ENCODE data around the gene SMIM5. TPM values are rescaled to one million over a fixed set of nuclear protein-coding genes. Genes with fewer than 3 reads are reported as not detected.

Gene SMIM5
- total and polyA plus RNA-seq, 3 experiments from 2014 or later: 0.13 to 0.20 TPM; not detected in 1

DNA sequence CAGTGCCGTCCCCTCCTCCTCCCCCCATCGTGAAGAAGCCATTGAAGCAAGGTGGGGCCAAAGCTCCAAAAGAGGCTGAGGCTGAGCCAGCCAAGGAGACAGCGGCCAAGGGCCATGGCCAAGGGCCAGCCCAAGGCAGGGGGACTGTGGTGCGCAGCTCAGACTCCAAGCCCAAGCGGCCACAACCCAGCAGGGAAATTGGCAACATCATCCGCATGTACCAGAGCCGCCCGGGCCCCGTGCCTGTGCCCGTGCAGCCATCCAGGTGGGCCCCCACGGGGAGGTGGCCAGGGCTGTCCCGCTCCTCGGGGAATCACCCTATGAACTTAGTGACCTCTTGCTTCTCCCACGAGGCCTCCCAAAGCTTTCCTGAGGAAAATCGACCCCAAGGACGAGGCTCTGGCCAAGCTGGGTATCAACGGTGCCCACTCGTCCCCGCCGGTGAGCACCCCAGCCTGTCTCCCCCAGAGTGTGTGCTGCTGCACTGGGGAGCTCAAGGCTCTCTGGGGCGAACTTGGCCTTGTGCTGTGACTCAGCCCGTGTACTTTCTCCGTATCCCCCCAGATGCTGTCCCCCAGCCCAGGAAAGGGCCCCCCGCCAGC, 16.6 kb upstream of the SMIM5 start:
- no peaks in the 10 kb centered on the region for H3K27me3 ChIP-seq (ENCODE audit: insufficient read depth, low read length, poor library complexity, severe bottlenecking)
- DNase-seq: no peak
- no peak overlapping the region for H3K27ac ChIP-seq (ENCODE audit: low read depth, low read length)
- H3K4me1 Mint-ChIP-seq: no peaks in the 10 kb centered on the region
- no peaks in the 10 kb centered on the region for H3K9me3 ChIP-seq (ENCODE audit: low read length)
- H3K4me1 ChIP-seq (ENCODE audit: insufficient read depth, low read length): no peaks in the 10 kb centered on the region
- ChIA-PET CTCF (interaction anchor here (0.7 to 1.7 kb wide), 4 partner anchors 9 to 133 kb away, joined by 3 to 7 read pairs (median 5); partner anchors contain the start of gene SMIM5), POLR2A (no interaction called here)
- H3K9me3 Mint-ChIP-seq: no peaks in the 10 kb centered on the region
- H3K27me3 Mint-ChIP-seq: no peaks in the 10 kb centered on the region
- H3K4me3 Mint-ChIP-seq: no peak overlapping the region
- H3K36me3 Mint-ChIP-seq: peaks cover 0 to 11% (median 0%) of the 10 kb centered on the region in 3 donors
- H3K27ac Mint-ChIP-seq: no peak overlapping the region
- H3K36me3 ChIP-seq (ENCODE audit: insufficient read depth, low read length): no peaks in the 10 kb centered on the region
- no peak overlapping the region for H3K4me3 ChIP-seq (ENCODE audit: low read length)

- Histone ChIP-seq H3K9me3 (ENCODE audit: low read length) (no peaks in the 10 kb centered on the region), H3K4me1 (ENCODE audit: insufficient read depth, low read length) (no peaks in the 10 kb centered on the region), H3K4me3 (ENCODE audit: low read length) (no peak overlapping the region), H3K36me3 (ENCODE audit: insufficient read depth, low read length) (no peaks in the 10 kb centered on the region), H3K27ac (ENCODE audit: low read depth, low read length) (no peak overlapping the region), H3K27me3 (ENCODE audit: insufficient read depth, low read length, poor library complexity, severe bottlenecking) (no peaks in the 10 kb centered on the region)
- H3K4me3 Mint-ChIP-seq: no peak overlapping the region
- no peaks in the 10 kb centered on the region for H3K4me1 Mint-ChIP-seq
- no peaks in the 10 kb centered on the region for H3K27me3 Mint-ChIP-seq
- ChIA-PET POLR2A (no interaction called here), CTCF (interaction anchor here (0.7 to 1.7 kb wide), 3 partner anchors 8 to 132 kb away, joined by 3 to 7 read pairs (median 6); partner anchors contain the start of gene SMIM5)
- no peaks in the 10 kb centered on the region for H3K9me3 Mint-ChIP-seq
- peaks cover 0 to 9% (median 2%) of the 10 kb centered on the region in 3 donors for H3K36me3 Mint-ChIP-seq
- no peak for DNase-seq
- H3K27ac Mint-ChIP-seq: no peak overlapping the region
These were observed 16.0 kb upstream of the SMIM5 start for GRCh38 chr17:75617218-75617617.

DNA sequence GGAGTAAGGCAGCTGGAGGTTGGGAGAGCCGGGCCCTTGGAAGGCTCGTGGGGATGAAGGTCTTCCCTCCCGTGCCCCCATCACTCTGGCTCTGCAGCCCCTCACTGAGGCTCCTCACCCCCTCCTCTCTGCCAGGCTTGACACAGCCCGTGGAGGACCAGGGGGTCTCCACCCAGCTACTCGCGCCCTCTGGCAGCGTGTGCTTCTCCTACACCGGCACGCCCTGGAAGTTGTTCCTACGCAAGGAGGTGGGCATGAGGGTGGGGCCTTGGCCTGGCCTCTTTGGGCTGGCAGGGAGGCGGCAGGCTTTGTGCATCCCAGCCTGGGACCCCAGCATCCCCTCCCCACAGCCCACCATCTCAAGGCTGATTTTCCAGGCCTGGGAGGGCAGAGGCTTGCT, 15.6 kb upstream of the SMIM5 start:
- no peaks in the 10 kb centered on the region for H3K4me1 Mint-ChIP-seq
- ChIA-PET CTCF (interaction anchor here (1.7 kb wide), 1 partner anchor 132 kb away, joined by 6 read pairs; no protein-coding TSS in a partner anchor), POLR2A (no interaction called here)
- H3K4me1 ChIP-seq (ENCODE audit: insufficient read depth, low read length): no peaks in the 10 kb centered on the region
- no peaks in the 10 kb centered on the region for H3K9me3 Mint-ChIP-seq
- peaks cover 0 to 12% (median 3%) of the 10 kb centered on the region in 3 donors for H3K36me3 Mint-ChIP-seq
- no peaks in the 10 kb centered on the region for H3K9me3 ChIP-seq (ENCODE audit: low read length)
- no peak overlapping the region for H3K27ac ChIP-seq (ENCODE audit: low read depth, low read length)
- H3K4me3 Mint-ChIP-seq: no peak overlapping the region
- H3K27me3 ChIP-seq (ENCODE audit: insufficient read depth, low read length, poor library complexity, severe bottlenecking): no peaks in the 10 kb centered on the region
- no peak for DNase-seq
- no peak overlapping the region for H3K27ac Mint-ChIP-seq
- no peak overlapping the region for H3K4me3 ChIP-seq (ENCODE audit: low read length)
- H3K36me3 ChIP-seq (ENCODE audit: insufficient read depth, low read length): no peaks in the 10 kb centered on the region
- H3K27me3 Mint-ChIP-seq: no peaks in the 10 kb centered on the region

DNA sequence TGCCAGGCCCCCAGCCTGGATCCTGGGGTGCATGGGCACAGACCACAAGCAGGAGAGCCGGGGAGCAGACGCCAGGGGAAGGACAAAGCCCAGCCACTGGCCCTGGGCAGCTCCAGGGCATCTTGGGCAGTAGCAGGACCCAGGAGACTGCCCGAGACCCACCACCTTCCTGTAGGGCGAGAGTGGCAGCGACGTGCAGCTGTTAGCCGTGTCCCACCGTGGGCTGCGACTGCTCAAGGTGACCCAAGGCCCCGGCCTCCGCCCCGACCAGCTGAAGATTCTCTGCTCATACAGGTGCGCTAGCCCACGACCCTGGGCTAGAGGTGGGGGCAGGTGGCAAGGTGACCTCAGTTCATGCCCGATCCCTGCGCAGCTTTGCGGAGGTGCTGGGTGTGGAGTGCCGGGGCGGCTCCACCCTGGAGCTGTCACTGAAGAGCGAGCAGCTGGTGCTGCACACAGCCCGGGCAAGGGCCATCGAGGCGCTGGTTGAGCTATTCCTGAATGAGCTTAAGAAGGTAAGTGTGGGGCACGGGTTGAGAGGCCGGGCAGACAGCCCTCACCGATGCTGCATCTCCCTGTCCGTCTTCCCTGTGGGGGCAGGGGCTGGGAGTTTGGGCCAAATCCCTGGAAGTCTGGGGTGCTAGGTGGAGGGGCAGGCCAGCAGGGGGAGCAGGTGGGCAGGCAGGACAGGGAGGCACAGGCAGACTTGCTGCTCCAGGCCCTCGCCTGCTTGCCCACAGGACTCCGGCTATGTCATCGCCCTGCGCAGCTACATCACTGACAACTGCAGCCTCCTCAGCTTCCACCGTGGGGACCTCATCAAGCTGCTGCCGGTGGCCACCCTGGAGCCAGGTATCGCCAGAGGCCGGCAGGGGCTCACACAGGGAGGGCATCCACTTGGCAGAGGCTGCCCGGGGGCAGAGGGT, 13.5 kb upstream of the SMIM5 start:
- Histone ChIP-seq H3K27me3 (ENCODE audit: insufficient read depth, low read length, poor library complexity, severe bottlenecking) (no peaks in the 10 kb centered on the region), H3K27ac (ENCODE audit: low read depth, low read length) (no peak overlapping the region), H3K36me3 (ENCODE audit: insufficient read depth, low read length) (no peaks in the 10 kb centered on the region), H3K4me3 (ENCODE audit: low read length) (no peak overlapping the region), H3K9me3 (ENCODE audit: low read length) (no peaks in the 10 kb centered on the region), H3K4me1 (ENCODE audit: insufficient read depth, low read length) (no peaks in the 10 kb centered on the region)
- H3K36me3 Mint-ChIP-seq: peaks cover 0 to 12% (median 3%) of the 10 kb centered on the region in 3 donors
- H3K9me3 Mint-ChIP-seq: no peaks in the 10 kb centered on the region
- peaks cover 0 to 2% of the 10 kb centered on the region in 2 donors for H3K27me3 Mint-ChIP-seq
- ChIA-PET CTCF (interaction anchor here (1.2 kb wide), 2 partner anchors 9 to 13 kb away, joined by 4 to 5 read pairs; partner anchors contain the start of gene SMIM5), POLR2A (no interaction called here)
- H3K4me1 Mint-ChIP-seq: no peaks in the 10 kb centered on the region
- H3K27ac Mint-ChIP-seq: peak overlapping the region in 1 of 8 donors; percentile 33
- H3K4me3 Mint-ChIP-seq: no peak overlapping the region
- no peak for DNase-seq

DNA sequence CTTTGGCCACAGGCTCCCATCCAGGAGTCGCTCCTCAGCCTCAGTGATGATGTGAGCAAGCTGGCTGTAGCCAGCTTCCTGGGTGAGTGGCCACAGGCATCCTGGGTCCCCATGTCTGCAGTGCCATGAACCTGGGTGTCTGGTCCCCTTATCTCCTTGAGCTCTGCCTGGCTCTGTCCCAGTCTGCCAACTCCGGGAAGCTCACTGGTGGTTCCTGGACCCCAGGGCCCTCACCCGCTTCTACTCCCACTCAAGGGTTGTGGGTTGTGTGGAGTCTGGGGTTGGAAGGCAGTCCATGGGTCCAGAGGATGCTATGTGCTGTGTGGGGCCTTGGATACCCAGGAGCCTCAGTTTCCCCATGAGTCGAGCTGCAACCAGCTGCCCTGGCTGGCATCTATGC, 11.7 kb upstream of the SMIM5 start:
- POLR2A ChIA-PET: no interaction called here
- peaks cover 0 to 16% (median 3%) of the 10 kb centered on the region in 3 donors for H3K36me3 Mint-ChIP-seq
- no peaks in the 10 kb centered on the region for H3K4me1 Mint-ChIP-seq
- Histone ChIP-seq H3K9me3 (ENCODE audit: low read length) (no peaks in the 10 kb centered on the region), H3K27me3 (ENCODE audit: insufficient read depth, low read length, poor library complexity, severe bottlenecking) (no peaks in the 10 kb centered on the region), H3K4me1 (ENCODE audit: insufficient read depth, low read length) (no peaks in the 10 kb centered on the region), H3K27ac (ENCODE audit: low read depth, low read length) (no peak overlapping the region), H3K4me3 (ENCODE audit: low read length) (no peak overlapping the region), H3K36me3 (ENCODE audit: insufficient read depth, low read length) (no peaks in the 10 kb centered on the region)
- H3K4me3 Mint-ChIP-seq: no peak overlapping the region
- H3K9me3 Mint-ChIP-seq: no peaks in the 10 kb centered on the region
- no peak for DNase-seq
- CTCF ChIA-PET: interaction anchor here (1.1 to 1.7 kb wide), 2 partner anchors 11 to 132 kb away, joined by 3 to 6 read pairs; partner anchors contain the start of gene SMIM5
- no peak overlapping the region for H3K27ac Mint-ChIP-seq
- peaks cover 0 to 2% of the 10 kb centered on the region in 2 donors for H3K27me3 Mint-ChIP-seq

- Histone ChIP-seq H3K4me1 (ENCODE audit: insufficient read depth, low read length) (no peaks in the 10 kb centered on the region), H3K4me3 (ENCODE audit: low read length) (no peak overlapping the region), H3K9me3 (ENCODE audit: low read length) (no peaks in the 10 kb centered on the region), H3K27me3 (ENCODE audit: insufficient read depth, low read length, poor library complexity, severe bottlenecking) (no peaks in the 10 kb centered on the region), H3K27ac (ENCODE audit: low read depth, low read length) (no peak overlapping the region), H3K36me3 (ENCODE audit: insufficient read depth, low read length) (no peaks in the 10 kb centered on the region)
- H3K27me3 Mint-ChIP-seq: peaks cover 0 to 2% of the 10 kb centered on the region in 2 donors
- H3K4me3 Mint-ChIP-seq: no peak overlapping the region
- H3K36me3 Mint-ChIP-seq: peaks cover 0 to 18% (median 3%) of the 10 kb centered on the region in 3 donors
- peak overlapping the region in 4 of 8 donors; percentile 6 to 89 (median 56) for H3K27ac Mint-ChIP-seq
- POLR2A ChIA-PET: no interaction called here
- H3K9me3 Mint-ChIP-seq: no peaks in the 10 kb centered on the region
- CTCF ChIA-PET: interaction anchor here (1.1 to 1.7 kb wide), 2 partner anchors 11 to 131 kb away, joined by 3 to 6 read pairs; partner anchors contain the start of gene SMIM5
- DNase-seq: no peak
- no peaks in the 10 kb centered on the region for H3K4me1 Mint-ChIP-seq
These were observed 11.2 kb upstream of the SMIM5 start for GRCh38 chr17:75622076-75622475.

- Mint-ChIP-seq H3K4me1 (no peaks in the 10 kb centered on the region), H3K4me3 (no peak overlapping the region), H3K36me3 (peaks cover 0 to 20% (median 3%) of the 10 kb centered on the region in 3 donors), H3K27ac (peak overlapping the region in 2 of 8 donors; percentile 33 to 36), H3K27me3 (peaks cover 0 to 2% of the 10 kb centered on the region in 2 donors), H3K9me3 (no peaks in the 10 kb centered on the region)
- ChIA-PET CTCF (interaction anchor here (1.1 to 2.6 kb wide), 2 partner anchors 10 to 131 kb away, joined by 3 to 18 read pairs; partner anchors contain the start of gene SMIM5), POLR2A (no interaction called here)
- no peaks in the 10 kb centered on the region for H3K9me3 ChIP-seq (ENCODE audit: low read length)
- no peaks in the 10 kb centered on the region for H3K36me3 ChIP-seq (ENCODE audit: insufficient read depth, low read length)
- H3K4me3 ChIP-seq (ENCODE audit: low read length): no peak overlapping the region
- no peaks in the 10 kb centered on the region for H3K4me1 ChIP-seq (ENCODE audit: insufficient read depth, low read length)
- H3K27ac ChIP-seq (ENCODE audit: low read depth, low read length): no peak overlapping the region
- H3K27me3 ChIP-seq (ENCODE audit: insufficient read depth, low read length, poor library complexity, severe bottlenecking): no peaks in the 10 kb centered on the region
- DNase-seq: no peak
These were observed 10.4 kb upstream of the SMIM5 start for GRCh38 chr17:75622771-75623273.

Measured in CD8-positive, alpha-beta memory T cell (primary cell).